SJCRH30 (cell line): ENCODE results near the gene FADS1. TPM values are rescaled to one million over a fixed set of nuclear protein-coding genes. Genes with fewer than 3 reads are reported as not detected.

Experiments
- DNase-seq, 2 experiments: peaks; one replicate each; pipeline ENCODE4 v3.0.0-alpha.2; 2015 to 2020
- H3K27ac ChIP-seq: fragments of 250-450 bp; sonication (Bioruptor Pico); 2 replicates; pipeline ENCODE4 v1.5.1; 2020; ENCODE audit warnings: mild to moderate bottlenecking, moderate library complexity
- H3K27me3 ChIP-seq: fragments of 250-450 bp; sonication (Bioruptor Pico); 2 replicates; pipeline ENCODE4 v1.5.1; 2020; ENCODE audit warnings: mild to moderate bottlenecking, moderate library complexity
- H3K36me3 ChIP-seq: fragments of 250-450 bp; sonication (Bioruptor Pico); 2 replicates; pipeline ENCODE4 v1.5.1; 2020; ENCODE audit warnings: mild to moderate bottlenecking, moderate library complexity
- H3K4me1 ChIP-seq: fragments of 250-450 bp; sonication (Bioruptor Pico); 2 replicates; pipeline ENCODE4 v1.5.1; 2020; ENCODE audit warnings: mild to moderate bottlenecking, moderate library complexity
- H3K4me3 ChIP-seq: fragments of 250-450 bp; sonication (Bioruptor Pico); 2 replicates; pipeline ENCODE4 v1.5.1; 2020; ENCODE audit warnings: mild to moderate bottlenecking, moderate library complexity
- H3K9me3 ChIP-seq: fragments of 250-450 bp; sonication (Bioruptor Pico); replicated peaks from 2 replicates; pipeline ENCODE4 v1.5.1; 2020; ENCODE audit warnings: mild to moderate bottlenecking, moderate library complexity
- total RNA-seq: library from RNA; depleted of rRNA; stranded (reverse); fragments of >200 nt; shearing (Covaris generic); gene quantifications from 2 replicates; pipeline ENCODE4 v1.2.3, GENCODE V29; 2014

The FADS1 gene
- total RNA-seq, 1 experiment from 2014 or later: 105 TPM

DNA sequence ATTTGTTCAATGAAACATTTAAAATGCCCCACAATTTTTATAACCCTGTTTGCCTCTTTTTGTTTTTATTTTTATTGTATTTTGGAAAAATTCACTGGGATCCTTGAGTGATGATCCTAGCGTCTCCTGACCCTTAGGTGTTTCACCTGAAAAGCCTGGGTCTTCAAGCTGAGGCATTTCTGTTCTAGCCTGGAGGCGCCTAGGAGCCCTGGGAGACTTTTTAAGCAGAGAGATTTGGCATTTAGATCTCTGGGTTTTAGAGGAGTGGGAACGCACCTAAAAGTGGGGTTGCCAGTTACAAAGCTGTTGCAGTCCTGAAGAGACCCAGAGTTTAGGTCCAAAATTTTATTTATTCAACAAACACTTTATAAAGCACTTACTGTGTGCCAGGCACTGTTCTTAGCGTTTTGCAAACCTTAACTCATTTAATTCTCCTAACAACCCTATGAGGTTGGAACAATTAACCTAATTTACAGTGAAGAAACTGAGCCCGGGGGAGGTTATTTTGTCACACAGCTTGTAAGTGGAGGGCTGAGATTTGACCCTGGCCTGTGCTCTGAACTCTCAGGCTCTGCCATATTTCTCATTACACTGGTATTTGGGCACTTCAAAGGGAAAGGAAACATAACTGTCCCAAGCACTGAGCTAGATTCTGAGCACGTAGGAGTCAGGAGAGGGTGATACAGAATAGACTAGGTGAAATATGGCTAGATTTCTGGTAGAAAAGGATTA, 834 bp upstream of the FADS1 start:
- no peaks in the 10 kb centered on the region for H3K9me3 ChIP-seq
- peaks cover 10% of the 10 kb centered on the region for H3K36me3 ChIP-seq
- peak overlapping the region; percentile 72 for H3K4me3 ChIP-seq
- DNase-seq: no peak
- no peaks in the 10 kb centered on the region for H3K27me3 ChIP-seq
- peak overlapping the region; percentile 80 for H3K27ac ChIP-seq
- no peaks in the 10 kb centered on the region for H3K4me1 ChIP-seq

- peak; percentile 71 to 79 for DNase-seq
- H3K27me3 ChIP-seq: no peaks in the 10 kb centered on the region
- peak overlapping the region; percentile 72 for H3K4me3 ChIP-seq
- H3K4me1 ChIP-seq: no peaks in the 10 kb centered on the region
- H3K36me3 ChIP-seq: peaks cover 24% of the 10 kb centered on the region
- H3K9me3 ChIP-seq: no peaks in the 10 kb centered on the region
- peak overlapping the region; percentile 80 for H3K27ac ChIP-seq
Observed at GRCh38 chr11:61815790-61816735, 740 bp downstream of the FADS1 start.

DNA sequence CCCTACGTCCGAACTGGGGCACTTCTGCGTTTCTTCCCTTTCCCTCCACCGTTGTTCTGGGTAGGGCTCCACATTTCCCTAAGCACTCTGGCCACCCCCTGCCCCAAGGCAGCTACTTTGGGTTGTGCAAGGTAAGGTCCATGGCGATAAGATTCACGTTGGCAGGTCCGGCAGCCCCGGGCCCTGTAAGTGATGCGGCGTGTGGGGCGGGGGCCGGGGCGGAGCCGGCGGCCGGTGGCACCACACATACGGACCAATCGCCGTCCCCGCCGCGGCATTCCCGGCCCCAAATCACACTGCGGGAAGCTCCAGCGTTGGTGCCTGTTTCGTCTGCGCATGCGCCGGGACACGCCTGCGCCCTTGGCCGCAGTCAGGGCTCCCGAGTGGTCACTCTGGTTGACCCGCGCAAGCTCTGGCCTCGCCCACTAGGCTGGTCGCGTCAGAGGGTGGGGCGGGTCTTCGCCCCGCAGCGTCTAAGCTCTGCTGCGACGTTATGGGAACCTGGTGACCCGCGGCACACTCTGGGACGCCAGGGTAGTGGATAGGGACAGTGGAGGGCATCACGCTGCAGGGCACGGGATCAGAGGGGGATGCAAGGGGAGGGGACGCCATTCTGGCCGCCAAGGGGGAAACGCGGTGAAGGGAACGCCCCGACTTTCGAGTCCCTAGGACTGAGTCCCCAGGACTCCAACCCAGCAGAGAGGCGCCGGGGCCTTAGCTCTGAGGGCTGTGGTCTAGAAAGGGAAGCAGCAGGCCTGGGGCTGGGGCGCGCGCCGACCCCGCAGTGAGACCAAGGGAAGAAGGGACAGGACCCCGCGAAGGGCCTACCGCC, 1.6 kb downstream of the FADS1 start:
- peaks cover 29% of the 10 kb centered on the region for H3K36me3 ChIP-seq
- peak overlapping the region; percentile 80 for H3K27ac ChIP-seq
- H3K9me3 ChIP-seq: no peaks in the 10 kb centered on the region
- H3K4me1 ChIP-seq: no peaks in the 10 kb centered on the region
- DNase-seq: peak; percentile 94 to 95
- H3K27me3 ChIP-seq: no peaks in the 10 kb centered on the region
- peak overlapping the region; percentile 72 for H3K4me3 ChIP-seq

DNA sequence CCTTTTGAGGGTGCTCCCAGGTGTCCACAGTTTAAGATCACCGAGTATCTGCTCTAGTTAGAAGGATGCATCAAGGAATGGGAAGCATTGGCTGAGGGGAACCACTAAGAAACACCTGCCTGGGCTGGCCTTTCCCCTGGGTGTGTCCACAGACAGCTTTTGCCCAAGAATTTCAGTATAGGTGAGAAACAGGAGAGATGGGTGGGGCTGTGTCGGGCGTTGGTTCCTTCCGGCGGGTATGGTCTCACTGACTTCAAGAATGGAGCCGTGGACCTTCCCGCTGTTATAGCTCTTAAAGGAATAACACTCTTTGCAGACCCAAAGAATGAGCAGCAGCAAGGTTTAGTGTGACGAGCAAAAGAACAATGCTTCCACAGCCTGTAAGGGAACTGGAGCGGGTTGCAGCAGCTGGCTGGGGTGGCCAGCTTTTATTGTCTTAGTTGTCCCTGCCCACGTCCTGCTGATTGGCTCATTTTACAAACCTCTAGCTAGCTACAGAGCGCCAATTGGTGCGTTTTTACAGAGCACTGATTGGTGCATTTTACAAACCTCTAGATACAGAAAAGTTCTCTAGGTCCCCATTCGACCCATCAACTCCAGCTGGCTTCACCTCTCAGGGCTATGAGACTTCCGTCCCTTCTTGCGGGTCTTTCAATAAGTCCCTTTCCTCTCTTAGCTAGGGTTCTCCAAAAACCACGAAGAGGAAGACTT, 2.4 kb downstream of the FADS1 start:
- peak overlapping the region; percentile 80 for H3K27ac ChIP-seq
- no peaks in the 10 kb centered on the region for H3K4me1 ChIP-seq
- no peaks in the 10 kb centered on the region for H3K27me3 ChIP-seq
- peaks cover 33% of the 10 kb centered on the region for H3K36me3 ChIP-seq
- peak; percentile 43 to 66 for DNase-seq
- no peaks in the 10 kb centered on the region for H3K9me3 ChIP-seq
- peak overlapping the region; percentile 72 for H3K4me3 ChIP-seq

DNA sequence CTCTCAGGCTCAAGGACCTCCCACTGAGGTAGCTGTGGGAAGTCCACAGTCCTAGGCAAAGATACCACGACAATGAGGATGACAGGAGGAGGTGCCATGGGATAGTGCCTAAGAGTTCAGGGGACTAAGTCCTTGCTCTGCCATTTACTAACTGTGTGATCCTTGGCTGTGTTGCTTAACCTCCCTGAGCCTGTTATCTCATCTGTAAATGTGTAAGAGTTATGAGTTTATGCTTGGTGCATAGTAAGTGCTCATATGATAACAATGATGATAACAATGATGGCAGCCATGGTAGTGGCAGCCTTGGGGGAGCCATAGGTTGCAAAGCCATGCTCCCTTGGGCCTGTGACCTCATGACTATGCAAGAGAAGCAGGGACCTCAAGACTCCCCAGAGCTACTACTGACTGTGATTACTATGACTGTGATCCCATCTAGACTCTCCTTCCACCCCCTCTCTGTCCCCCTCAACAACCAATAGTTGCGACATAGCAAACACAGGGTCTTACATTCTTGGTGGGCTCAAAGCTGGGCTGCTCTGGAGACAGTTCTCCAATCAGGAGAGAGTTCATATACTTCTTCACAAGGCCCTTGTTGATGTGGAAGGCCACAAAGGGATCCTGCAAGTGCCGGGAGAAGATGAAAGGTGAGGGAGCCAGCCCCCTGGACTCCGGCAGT, 3.9 kb downstream of the FADS1 start:
- no peak for DNase-seq
- no peaks in the 10 kb centered on the region for H3K27me3 ChIP-seq
- no peak overlapping the region for H3K27ac ChIP-seq
- H3K9me3 ChIP-seq: no peaks in the 10 kb centered on the region
- H3K4me3 ChIP-seq: no peak overlapping the region
- no peaks in the 10 kb centered on the region for H3K4me1 ChIP-seq
- peaks cover 40% of the 10 kb centered on the region for H3K36me3 ChIP-seq

- H3K9me3 ChIP-seq: no peaks in the 10 kb centered on the region
- no peak for DNase-seq
- H3K4me3 ChIP-seq: no peak overlapping the region
- no peak overlapping the region for H3K27ac ChIP-seq
- peaks cover 50% of the 10 kb centered on the region for H3K36me3 ChIP-seq
- H3K4me1 ChIP-seq: no peaks in the 10 kb centered on the region
- H3K27me3 ChIP-seq: no peaks in the 10 kb centered on the region
Observed at GRCh38 chr11:61811831-61812230, 5.0 kb downstream of the FADS1 start.

GRCh38 chr11:61810671-61811175, 6.1 kb downstream of the FADS1 start:
- no peaks in the 10 kb centered on the region for H3K9me3 ChIP-seq
- peaks cover 56% of the 10 kb centered on the region for H3K36me3 ChIP-seq
- no peak overlapping the region for H3K4me3 ChIP-seq
- no peaks in the 10 kb centered on the region for H3K4me1 ChIP-seq
- no peak for DNase-seq
- H3K27ac ChIP-seq: no peak overlapping the region
- H3K27me3 ChIP-seq: no peaks in the 10 kb centered on the region

GRCh38 chr11:61806785-61807184, 10.0 kb downstream of the FADS1 start:
- H3K27ac ChIP-seq: no peak overlapping the region
- H3K4me1 ChIP-seq: no peaks in the 10 kb centered on the region
- peaks cover 65% of the 10 kb centered on the region for H3K36me3 ChIP-seq
- H3K4me3 ChIP-seq: no peak overlapping the region
- no peaks in the 10 kb centered on the region for H3K9me3 ChIP-seq
- no peaks in the 10 kb centered on the region for H3K27me3 ChIP-seq
- DNase-seq: no peak

- H3K36me3 ChIP-seq: peaks cover 62% of the 10 kb centered on the region
- no peak overlapping the region for H3K4me3 ChIP-seq
- H3K27ac ChIP-seq: no peak overlapping the region
- no peaks in the 10 kb centered on the region for H3K27me3 ChIP-seq
- H3K9me3 ChIP-seq: no peaks in the 10 kb centered on the region
- H3K4me1 ChIP-seq: no peaks in the 10 kb centered on the region
- no peak for DNase-seq
Observed at GRCh38 chr11:61805146-61805545, 11.7 kb downstream of the FADS1 start.

DNA sequence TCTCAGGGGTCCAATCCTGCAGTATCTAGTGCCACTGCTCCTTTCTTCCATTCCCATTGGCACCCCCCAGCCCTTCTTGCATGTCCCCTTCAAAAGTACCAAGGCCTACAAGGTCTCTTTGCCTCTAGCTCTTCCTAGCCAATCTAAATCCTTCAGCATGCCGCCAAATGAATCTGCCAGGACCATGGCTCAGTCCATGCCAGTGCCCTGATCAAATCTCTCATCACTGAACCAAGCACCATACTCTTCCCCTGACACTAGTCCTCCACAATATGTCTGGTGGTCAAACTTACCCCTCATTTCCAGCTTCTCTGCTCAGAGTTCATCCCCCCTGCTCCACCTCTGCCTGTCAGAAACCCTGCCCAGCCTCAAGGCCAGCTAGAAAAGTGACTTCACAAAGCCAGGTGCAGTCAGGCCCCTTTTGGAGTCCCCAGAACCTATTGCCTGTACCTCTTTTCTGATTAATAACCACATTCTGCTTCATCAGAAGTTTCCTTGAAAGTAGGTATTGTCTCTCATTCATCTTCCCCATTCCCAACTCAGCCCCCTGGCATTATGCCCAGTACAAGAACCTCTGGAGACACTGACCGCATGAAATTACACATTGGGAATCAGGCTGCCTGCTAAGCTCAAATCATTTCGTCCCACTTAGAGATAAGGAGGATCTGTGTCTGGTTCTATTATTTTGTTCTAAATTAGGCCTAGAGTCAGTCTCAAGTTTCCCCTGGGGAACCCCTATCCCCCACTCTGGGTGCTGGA, 12.7 kb downstream of the FADS1 start:
- H3K36me3 ChIP-seq: peaks cover 65% of the 10 kb centered on the region
- DNase-seq: no peak
- H3K27me3 ChIP-seq: no peaks in the 10 kb centered on the region
- H3K27ac ChIP-seq: no peak overlapping the region
- H3K9me3 ChIP-seq: no peaks in the 10 kb centered on the region
- H3K4me1 ChIP-seq: no peaks in the 10 kb centered on the region
- H3K4me3 ChIP-seq: no peak overlapping the region

GRCh38 chr11:61802605-61803004, 14.2 kb downstream of the FADS1 start:
- no peaks in the 10 kb centered on the region for H3K4me1 ChIP-seq
- no peak overlapping the region for H3K4me3 ChIP-seq
- H3K27me3 ChIP-seq: no peaks in the 10 kb centered on the region
- peaks cover 66% of the 10 kb centered on the region for H3K36me3 ChIP-seq
- no peaks in the 10 kb centered on the region for H3K9me3 ChIP-seq
- no peak overlapping the region for H3K27ac ChIP-seq
- no peak for DNase-seq

DNA sequence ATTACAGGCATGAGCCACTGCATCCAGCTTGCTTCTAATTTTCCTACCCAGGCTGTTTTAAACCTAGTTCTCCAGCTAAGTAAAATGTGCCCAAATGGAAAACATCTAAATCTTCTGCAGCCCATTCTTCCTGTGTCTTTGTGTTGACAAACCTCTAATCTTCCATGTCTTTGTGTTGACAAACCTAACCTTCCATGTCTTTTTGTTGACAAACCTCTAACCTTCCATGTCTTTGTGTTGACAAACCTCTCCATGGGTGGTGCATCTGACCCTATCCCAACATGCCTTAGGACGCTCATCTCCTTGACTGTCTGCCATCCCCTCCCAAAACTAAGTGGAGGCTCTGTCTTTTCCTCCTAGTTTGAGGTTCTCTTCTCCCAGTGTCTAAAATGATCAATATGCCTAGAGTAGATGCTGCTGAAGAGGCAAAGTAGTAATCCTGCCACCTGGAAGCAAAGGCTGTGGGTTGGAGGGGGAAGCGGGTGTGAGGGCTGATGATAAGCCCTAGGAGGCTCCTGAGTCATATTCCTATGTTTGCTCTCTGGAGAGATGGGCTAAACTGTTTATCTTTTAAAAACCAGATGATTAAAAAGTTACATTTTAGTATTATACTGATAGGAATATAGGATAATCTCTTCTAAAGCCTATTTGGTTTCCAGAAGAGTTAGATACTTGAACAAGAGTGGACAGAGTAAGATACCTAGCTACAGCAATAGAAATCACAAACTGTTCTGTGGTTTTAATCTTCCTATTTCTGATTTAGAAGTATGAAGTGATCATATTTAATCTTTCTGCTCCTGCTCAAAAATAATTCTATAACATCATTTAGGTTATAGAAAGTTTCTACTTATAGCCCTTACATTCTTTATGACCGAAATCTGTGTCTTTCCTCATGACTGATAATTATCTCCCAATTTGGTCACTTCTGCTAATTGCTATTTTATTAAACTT, 16.2 kb downstream of the FADS1 start:
- peaks cover 63% of the 10 kb centered on the region for H3K36me3 ChIP-seq
- no peak for DNase-seq

More for the DNA sequence above, 16.2 kb downstream of the FADS1 start:
- no peak overlapping the region for H3K27ac ChIP-seq
- H3K27me3 ChIP-seq: no peaks in the 10 kb centered on the region
- no peaks in the 10 kb centered on the region for H3K9me3 ChIP-seq
- no peak overlapping the region for H3K4me3 ChIP-seq
- H3K4me1 ChIP-seq: no peaks in the 10 kb centered on the region
